Erythroblast (primary cell): ENCODE results near the gene STK36.

ENCODE experiments used
- GATA1 ChIP-seq: IDR thresholded peaks from 2 replicates; pipeline ENCODE4 v1.6.1; 2011; ENCODE audit warnings: low read depth, mild to moderate bottlenecking, control low read depth, low read length, moderate library complexity
- POLR2A ChIP-seq: IDR thresholded peaks from 2 replicates; pipeline ENCODE4 v1.6.1; 2011; ENCODE audit warnings: mild to moderate bottlenecking, low read length

DNA sequence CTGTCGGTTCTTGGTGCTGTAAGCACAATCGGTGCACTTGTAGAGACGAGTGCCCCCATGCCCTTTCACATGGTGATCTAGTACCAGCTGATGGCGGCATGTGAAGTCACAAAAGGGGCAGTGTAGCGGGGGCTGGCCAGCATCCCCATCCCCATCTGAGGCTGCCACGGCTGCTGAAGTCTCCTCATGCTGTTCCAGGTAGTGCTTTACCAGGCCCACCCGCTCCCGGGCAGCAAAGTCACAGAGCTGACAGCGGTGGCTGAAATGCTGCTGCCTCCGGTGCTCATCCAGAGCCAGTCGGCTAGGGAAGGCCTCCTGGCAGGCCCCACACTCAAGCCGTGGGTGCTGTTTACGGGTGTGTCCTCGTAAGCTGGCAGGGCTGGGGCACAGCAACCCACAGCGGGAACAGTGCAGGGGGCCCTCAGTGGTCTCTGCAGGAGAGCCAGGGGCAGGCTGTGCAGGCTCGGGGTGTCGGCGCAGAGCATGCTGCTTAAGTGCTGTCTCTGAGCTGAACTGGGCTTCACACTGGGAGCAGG, 29.7 kb upstream of the STK36 start:
- no peak for TF ChIP-seq POLR2A
- TF ChIP-seq GATA1 = no peak
